Measurements from ENCODE around the gene DCAF12. TPM values are rescaled to one million over a fixed set of nuclear protein-coding genes. Genes with fewer than 3 reads are reported as not detected.

Gene DCAF12
- total RNA-seq, 1 donor from 2014 or later: 38.5 TPM

GRCh38 chr9:34072868-34073590, 53.5 kb downstream of the DCAF12 start:
- H3K4me1 ChIP-seq: peaks cover 20% of the 10 kb centered on the region
- TF ChIP-seq, protein P1, sequence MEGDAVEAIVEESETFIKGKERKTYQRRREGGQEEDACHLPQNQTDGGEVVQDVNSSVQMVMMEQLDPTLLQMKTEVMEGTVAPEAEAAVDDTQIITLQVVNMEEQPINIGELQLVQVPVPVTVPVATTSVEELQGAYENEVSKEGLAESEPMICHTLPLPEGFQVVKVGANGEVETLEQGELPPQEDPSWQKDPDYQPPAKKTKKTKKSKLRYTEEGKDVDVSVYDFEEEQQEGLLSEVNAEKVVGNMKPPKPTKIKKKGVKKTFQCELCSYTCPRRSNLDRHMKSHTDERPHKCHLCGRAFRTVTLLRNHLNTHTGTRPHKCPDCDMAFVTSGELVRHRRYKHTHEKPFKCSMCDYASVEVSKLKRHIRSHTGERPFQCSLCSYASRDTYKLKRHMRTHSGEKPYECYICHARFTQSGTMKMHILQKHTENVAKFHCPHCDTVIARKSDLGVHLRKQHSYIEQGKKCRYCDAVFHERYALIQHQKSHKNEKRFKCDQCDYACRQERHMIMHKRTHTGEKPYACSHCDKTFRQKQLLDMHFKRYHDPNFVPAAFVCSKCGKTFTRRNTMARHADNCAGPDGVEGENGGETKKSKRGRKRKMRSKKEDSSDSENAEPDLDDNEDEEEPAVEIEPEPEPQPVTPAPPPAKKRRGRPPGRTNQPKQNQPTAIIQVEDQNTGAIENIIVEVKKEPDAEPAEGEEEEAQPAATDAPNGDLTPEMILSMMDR (IDR thresholded peaks at IDR 0.05): no peak
- H3K4me3 ChIP-seq: no peak overlapping the region
- no peaks in the 10 kb centered on the region for H3K36me3 ChIP-seq
- ATAC-seq: peak; percentile 94 to 96
- peak overlapping the region; percentile 78 for H3K27ac ChIP-seq
- no peaks in the 10 kb centered on the region for H3K27me3 ChIP-seq (ENCODE audit: low read depth)
- H3K9me3 ChIP-seq: no peaks in the 10 kb centered on the region
- intact Hi-C loops (cut with DNase I): no loop called here
- no peak for DNase-seq

- no peak for DNase-seq
- peaks cover 20% of the 10 kb centered on the region for H3K4me1 ChIP-seq
- intact Hi-C loops (cut with DNase I): no loop called here
- no peaks in the 10 kb centered on the region for H3K36me3 ChIP-seq
- H3K27ac ChIP-seq: peak overlapping the region; percentile 78
- H3K9me3 ChIP-seq: no peaks in the 10 kb centered on the region
- ATAC-seq: peak; percentile 62 to 71
- no peaks in the 10 kb centered on the region for H3K27me3 ChIP-seq (ENCODE audit: low read depth)
- H3K4me3 ChIP-seq: no peak overlapping the region
- TF ChIP-seq, protein P1 (IDR thresholded peaks at IDR 0.05): no peak
These were observed 54.1 kb downstream of the DCAF12 start for GRCh38 chr9:34072410-34072809.

- H3K4me1 ChIP-seq: peaks cover 20% of the 10 kb centered on the region
- ATAC-seq (no peak), DNase-seq (no peak)
- intact Hi-C loops (cut with DNase I): no loop called here
- H3K4me3 ChIP-seq: no peak overlapping the region
- no peaks in the 10 kb centered on the region for H3K9me3 ChIP-seq
- TF ChIP-seq, protein P1 (IDR thresholded peaks at IDR 0.05): no peak
- H3K27ac ChIP-seq: no peak overlapping the region
- no peaks in the 10 kb centered on the region for H3K36me3 ChIP-seq
- no peaks in the 10 kb centered on the region for H3K27me3 ChIP-seq (ENCODE audit: low read depth)
These were observed 55.7 kb downstream of the DCAF12 start for GRCh38 chr9:34070606-34071324.

- Histone ChIP-seq H3K4me1 (peaks cover 20% of the 10 kb centered on the region), H3K9me3 (no peaks in the 10 kb centered on the region), H3K27ac (no peak overlapping the region), H3K4me3 (no peak overlapping the region), H3K27me3 (ENCODE audit: low read depth) (no peaks in the 10 kb centered on the region), H3K36me3 (no peaks in the 10 kb centered on the region)
- ATAC-seq (no peak), DNase-seq (no peak)
- TF ChIP-seq, protein P1 (IDR thresholded peaks at IDR 0.05): no peak
- intact Hi-C loops (cut with DNase I): no loop called here
These were observed 56.7 kb downstream of the DCAF12 start for GRCh38 chr9:34069831-34070230.

- no peaks in the 10 kb centered on the region for H3K36me3 ChIP-seq
- no peak overlapping the region for H3K4me3 ChIP-seq
- no peaks in the 10 kb centered on the region for H3K27me3 ChIP-seq (ENCODE audit: low read depth)
- no peak for ATAC-seq
- no peak for DNase-seq
- no peaks in the 10 kb centered on the region for H3K4me1 ChIP-seq
- H3K27ac ChIP-seq: no peak overlapping the region
- intact Hi-C loops (cut with DNase I): no loop called here
- no peaks in the 10 kb centered on the region for H3K9me3 ChIP-seq
- TF ChIP-seq, protein P1 (IDR thresholded peaks at IDR 0.05): no peak
These were observed 61.0 kb downstream of the DCAF12 start for GRCh38 chr9:34065541-34065940.

All from lower lobe of right lung (tissue), 2 donors.